A549 treated with RU486 at 1 μM for 4 hours (cell line): ENCODE measurements around the gene ASTL. TPM values are rescaled to one million over a fixed set of nuclear protein-coding genes. Genes with fewer than 3 reads are reported as not detected.

ENCODE experiments used
- total RNA-seq: library from RNA; stranded (reverse); fragments of 200-300 nt; extraction: Qiagen RNA extraction; gene quantifications from 5 replicates; pipeline ENCODE4 v1.2.3, GENCODE V29; 2022; ENCODE audit warnings: low read depth

ASTL gene
- not detected in 5 replicates for total RNA-seq

DNA sequence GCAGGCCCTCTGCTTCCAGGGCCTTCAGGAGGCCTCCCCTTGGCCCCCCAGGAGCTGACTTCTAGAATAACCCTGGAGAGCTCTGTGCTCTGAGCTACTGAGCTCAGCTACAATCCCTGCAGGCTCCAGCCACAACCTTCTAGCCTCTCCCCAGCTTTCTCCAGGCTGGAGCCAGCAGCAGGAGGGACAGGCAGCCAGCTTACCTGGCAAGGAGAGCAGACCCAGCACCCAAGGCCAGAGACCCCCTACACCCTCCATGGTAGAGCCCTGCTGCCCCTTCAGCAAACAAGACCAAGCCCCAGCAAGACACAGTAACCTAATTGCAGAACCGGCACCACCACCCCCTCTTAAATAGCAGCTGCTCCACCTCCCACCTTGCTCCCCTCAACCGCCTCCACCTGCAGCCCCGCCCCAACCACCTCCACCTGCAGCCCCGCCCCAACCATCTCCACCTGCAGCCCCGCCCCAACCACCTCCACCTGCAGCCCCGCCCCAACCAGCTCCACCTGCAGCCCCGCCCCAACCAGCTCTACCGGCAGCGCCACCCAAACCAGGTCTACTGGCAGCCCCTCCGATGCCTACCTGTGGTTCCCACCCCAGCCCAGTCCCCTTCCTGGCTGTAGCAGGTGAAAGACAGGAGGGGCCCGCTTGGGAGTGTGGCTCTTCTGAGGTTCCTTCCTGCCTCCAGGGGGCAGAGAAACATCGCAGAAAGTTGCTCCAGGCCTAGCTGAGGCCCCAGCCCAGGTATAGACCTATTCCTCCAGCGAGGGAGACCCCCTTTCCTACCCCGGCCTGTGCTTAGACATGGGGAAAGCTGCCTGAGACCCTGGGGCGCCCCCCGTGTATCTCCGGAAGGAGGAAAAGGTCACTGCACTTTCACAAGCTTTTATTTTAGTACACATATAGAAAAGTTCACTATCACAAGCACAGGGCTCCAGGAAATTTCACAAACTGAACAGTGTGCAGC is at the start of gene ASTL:
ASTL (minus strand) TSS at position 324 of the 967 bp plus-strand sequence; CDS start at position 258, 66 bp downstream.

DNA sequence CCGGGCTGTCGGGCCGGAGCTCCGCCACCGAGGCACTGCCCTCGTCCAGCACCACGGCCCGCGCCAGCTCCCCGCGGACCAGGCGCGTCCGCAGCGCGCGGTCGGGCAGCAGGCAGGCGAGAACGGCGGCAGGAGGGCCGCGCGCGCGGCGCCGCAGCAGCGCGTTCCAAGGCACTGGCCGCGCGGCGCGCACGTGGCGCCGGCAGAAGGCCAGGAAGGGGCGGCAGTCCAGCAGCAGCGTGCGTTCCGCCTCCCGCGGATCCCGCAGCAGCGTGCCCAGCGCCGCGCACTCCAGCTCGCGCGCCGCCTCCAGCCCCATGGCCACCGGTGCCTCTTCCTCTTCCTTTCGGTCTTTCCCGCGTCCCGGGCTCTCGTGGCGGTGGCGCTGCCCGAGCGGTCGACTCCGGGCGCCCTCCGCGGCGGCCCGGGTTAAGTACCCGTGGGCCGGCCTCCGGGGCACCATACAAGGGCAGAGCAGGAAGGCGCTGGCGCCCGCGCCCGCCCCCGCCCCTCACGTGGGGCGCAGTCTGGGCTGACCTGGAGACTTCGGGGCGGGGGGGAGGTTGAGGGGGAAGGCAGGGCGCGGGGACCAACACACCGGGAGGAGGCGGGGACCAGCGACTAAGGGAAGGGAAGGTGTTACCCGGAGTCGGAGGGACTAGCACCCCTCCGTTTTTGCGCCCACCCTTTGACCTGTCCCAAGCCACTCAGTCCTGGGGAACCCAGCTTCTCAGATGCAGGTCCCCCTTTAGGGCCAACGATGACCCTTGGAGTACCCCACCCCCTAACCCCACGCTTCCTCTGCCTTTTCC is 6.9 kb upstream of the ASTL start, which contains the start of gene DUSP2:
DUSP2 (minus strand) TSS at position 405 of the 812 bp plus-strand sequence; CDS start at position 319, 86 bp downstream.

DNA sequence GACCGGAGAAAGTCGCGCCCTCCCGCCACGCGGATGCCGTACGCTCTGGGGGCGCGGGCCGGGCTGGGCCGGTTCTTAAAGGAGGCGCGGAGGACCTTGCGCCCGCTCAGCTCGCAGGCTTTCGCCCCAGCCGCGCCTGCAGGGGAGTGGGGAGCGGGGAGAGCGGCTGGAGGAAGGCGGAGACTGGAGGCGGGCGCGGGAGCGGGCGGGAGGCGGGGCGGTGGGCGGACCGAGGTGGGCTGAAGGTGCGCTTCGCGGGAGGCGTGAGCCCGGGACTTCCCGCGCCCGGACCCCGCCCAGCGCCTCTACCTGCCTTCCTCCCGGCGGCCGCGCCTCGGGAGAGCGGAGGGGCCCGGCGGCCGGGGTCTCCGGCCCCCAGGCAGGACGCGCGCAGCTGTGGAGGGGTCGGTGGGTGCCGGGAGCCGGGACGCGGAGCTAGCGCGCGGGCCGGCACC is 21.9 kb downstream of the ASTL start, which contains the start of gene ADRA2B:
ADRA2B (minus strand) TSS at position 148 of the 455 bp plus-strand sequence. CDS start 422 bp downstream, outside the sequence.

Other genes starting within 250 kb of the ASTL start
- gene ANKRD36C, start 146.7 kb downstream of the ASTL start, total RNA-seq: 2.7 to 5.2 TPM (median 3.7 TPM) in 5 replicates
- gene GPAT2, start 103.6 kb downstream of the ASTL start, total RNA-seq: not detected in 5 replicates
- 0.06 to 0.10 TPM (median 0.06 TPM) in 4 of 5 replicates, not detected in the other for gene ADRA2B, start 21.9 kb downstream of the ASTL start, total RNA-seq
- 0.14 to 0.85 TPM (median 0.51 TPM) in 5 replicates for gene DUSP2, start 6.9 kb upstream of the ASTL start, total RNA-seq
- gene STARD7, start 70.3 kb upstream of the ASTL start, total RNA-seq: 84.0 to 103 TPM (median 98.3 TPM) in 5 replicates
- 35.7 to 49.9 TPM (median 45.7 TPM) in 5 replicates for gene TMEM127, start 127.5 kb upstream of the ASTL start, total RNA-seq
- gene CIAO1, start 127.7 kb upstream of the ASTL start, total RNA-seq: 67.8 to 89.5 TPM (median 86.5 TPM) in 5 replicates
- gene SNRNP200, start 167.0 kb upstream of the ASTL start, total RNA-seq: 114 to 129 TPM (median 120 TPM) in 5 replicates
- gene ITPRIPL1, start 186.8 kb upstream of the ASTL start, total RNA-seq: not detected in 5 replicates
- gene NCAPH, start 197.3 kb upstream of the ASTL start, total RNA-seq: 41.7 to 53.6 TPM (median 46.7 TPM) in 5 replicates